ENCODE results near the gene COL1A2. TPM values are rescaled to one million over a fixed set of nuclear protein-coding genes. Genes with fewer than 3 reads are reported as not detected.

The COL1A2 gene
- total RNA-seq, 1 experiment from 2014 or later, result 42.1 TPM

GRCh38 chr7:94440451-94441039, 45.9 kb downstream of the COL1A2 start:
- Histone ChIP-seq H2BK12ac (ENCODE audit: insufficient read length, low read depth, low read length) (no peak overlapping the region), H3K56ac (ENCODE audit: insufficient read length, low read depth, low read length) (no peak overlapping the region), H3K79me1 (ENCODE audit: insufficient read depth, low read depth, low read length, poor library complexity, severe bottlenecking) (no peaks in the 10 kb centered on the region), H3K27me3 (ENCODE audit: insufficient read depth, low read length) (no peaks in the 10 kb centered on the region), H2AK5ac (ENCODE audit: insufficient read length, low read length) (no peak overlapping the region), H3K23me2 (ENCODE audit: insufficient read length, low read depth, low read length, poor library complexity, severe bottlenecking) (no peaks in the 10 kb centered on the region), H4K8ac (replicated peaks; ENCODE audit: insufficient read length, low read depth, low read length) (no peak overlapping the region), H3K9me3 (ENCODE audit: control insufficient read depth, low read depth, low read length) (no peaks in the 10 kb centered on the region), H3K18ac (ENCODE audit: insufficient read length, low read depth, low read length) (no peak overlapping the region), H4K20me1 (ENCODE audit: control insufficient read depth, insufficient read depth, insufficient read length) (no peaks in the 10 kb centered on the region), H2BK5ac (ENCODE audit: insufficient read length, low read length) (no peak overlapping the region), H2AFZ (ENCODE audit: low read length) (no peak overlapping the region), H3K4me2 (ENCODE audit: insufficient read depth, insufficient read length, low read length) (no peak overlapping the region), H3K23ac (ENCODE audit: insufficient read length, low read depth, low read length) (no peak overlapping the region), H3K9ac (ENCODE audit: extremely low read depth, insufficient read length, low read length) (no peak overlapping the region), H3K27ac (ENCODE audit: insufficient read length, low read depth, low read length) (no peak overlapping the region), H3K4me1 (ENCODE audit: insufficient read depth, low read length) (no peaks in the 10 kb centered on the region), H4K5ac (ENCODE audit: insufficient read length, low read depth, low read length) (no peak overlapping the region), H3K14ac (ENCODE audit: insufficient read depth, low read length) (no peak overlapping the region), H3T11ph (ENCODE audit: low read length) (no peak overlapping the region), H2BK15ac (ENCODE audit: low read depth, low read length) (no peak overlapping the region), H3K4ac (ENCODE audit: low read depth, low read length) (no peak overlapping the region), H4K91ac (ENCODE audit: insufficient read length, low read depth, low read length) (no peak overlapping the region), H2BK120ac (ENCODE audit: low read depth, low read length, poor library complexity, severe bottlenecking) (no peak overlapping the region), H3K79me2 (ENCODE audit: insufficient read depth, low read length) (no peaks in the 10 kb centered on the region), H2BK20ac (ENCODE audit: low read depth, low read length, poor library complexity, severe bottlenecking) (no peak overlapping the region)
- no peak overlapping the region for H3K4me3 Mint-ChIP-seq
- no peaks in the 10 kb centered on the region for H3K36me3 Mint-ChIP-seq (ENCODE audit: insufficient read depth in 1 of 3, low read depth in 3 of 3)
- TF ChIP-seq CTCF (conservative IDR thresholded peaks at IDR 0.05), result no peak
- no peaks in the 10 kb centered on the region for H3K9me3 Mint-ChIP-seq
- peaks cover 11 to 19% of the 10 kb centered on the region in 2 experiments for H3K4me1 Mint-ChIP-seq
- no peak overlapping the region; a peak in 1 of 7 replicates for H3K27ac Mint-ChIP-seq
- DNase-seq, result no peak
- no CpG with 5 or more reads among the region's 7 CpGs for WGBS (ENCODE audit: extremely low coverage, insufficient read length, low lambda C conversion rate)
- no peaks in the 10 kb centered on the region for H3K27me3 Mint-ChIP-seq (ENCODE audit: low read depth)

All from H9 (cell line).